Fibroblast of upper back skin (primary cell): ENCODE results near the gene SHB.

Source experiments
- DNase-seq: peaks from one replicate; pipeline ENCODE4 v3.0.0-alpha.2; 2013

The SHB gene

DNA sequence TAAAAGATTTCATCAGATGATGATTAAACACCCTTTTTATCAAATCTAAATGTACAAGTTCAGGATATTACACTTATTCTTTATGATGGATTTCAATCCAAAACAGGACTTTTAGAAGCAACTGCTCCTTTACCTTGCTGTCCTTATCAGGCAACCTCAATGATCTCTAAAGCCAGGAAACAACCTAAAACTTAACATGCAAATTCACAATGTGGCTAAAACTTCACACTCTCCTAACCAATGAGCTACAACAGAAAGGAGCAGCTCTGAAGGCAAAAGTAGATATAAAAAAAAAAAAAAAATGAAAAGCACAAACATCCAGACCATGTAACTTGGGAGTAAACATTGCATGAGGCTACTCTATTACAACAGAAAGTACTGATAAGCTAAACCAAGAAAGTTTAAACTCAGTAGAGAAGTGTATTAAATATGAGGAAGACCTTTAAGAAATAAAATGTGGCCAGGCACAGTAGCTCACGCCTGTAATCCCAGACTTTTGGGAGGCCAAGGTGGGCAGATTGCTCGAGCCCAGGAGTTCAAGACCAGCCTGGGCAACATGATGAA, 188.0 kb downstream of the SHB start:
- DNase-seq: no peak

DNA sequence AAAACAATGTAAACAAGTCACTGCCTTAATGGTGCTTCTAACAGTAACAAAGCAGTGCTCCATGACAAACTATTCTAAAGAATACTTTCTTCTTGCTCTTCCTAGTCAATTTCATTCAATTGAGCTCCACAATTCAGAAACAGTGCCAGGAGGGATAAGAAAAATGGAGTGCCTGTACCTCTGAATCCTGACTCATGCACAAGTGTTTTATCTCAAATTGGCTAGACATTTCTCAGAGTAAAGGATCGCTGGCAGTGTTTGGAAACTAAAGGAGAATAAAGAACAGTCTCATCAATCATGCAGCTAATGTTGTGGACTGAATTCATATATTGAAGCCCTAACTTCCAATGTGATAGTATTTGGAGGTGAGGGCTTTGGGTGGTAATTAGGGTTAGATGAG, 192.7 kb downstream of the SHB start:
- no peak for DNase-seq

DNA sequence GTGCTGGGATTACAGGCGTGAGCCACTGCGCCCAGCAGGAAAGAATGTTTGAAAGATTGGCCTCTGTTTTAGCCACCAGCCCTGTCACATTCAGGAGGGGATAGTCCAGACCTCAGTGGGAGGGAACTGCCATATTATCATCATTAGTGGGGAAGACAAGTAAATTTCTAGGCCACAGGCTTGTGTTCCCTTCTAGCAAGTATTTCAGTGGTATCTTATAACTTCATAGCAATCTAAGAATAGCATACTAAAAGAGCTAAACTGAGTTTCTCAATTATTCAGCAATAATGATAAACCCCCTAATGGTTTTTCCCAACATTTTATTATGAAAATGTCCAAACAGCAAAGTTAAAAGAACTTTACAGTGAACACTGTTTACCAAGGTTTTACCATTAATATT, 195.1 kb downstream of the SHB start:
- DNase-seq: no peak

GRCh38 chr9:37870799-37871176, 198.2 kb downstream of the SHB start:
- no peak for DNase-seq

GRCh38 chr9:37870081-37870798, 198.8 kb downstream of the SHB start:
- DNase-seq: no peak
